HG03025 (cell line): ENCODE measurements around the gene ADAMTS6.
"Not testable (repeated sequence)": the region's sequence is repeated elsewhere in the genome, so short reads cannot be mapped to it uniquely, and the experiment has no call there.

Experiments
- ATAC-seq: cut with Tn5 transposase; IDR thresholded peaks from one replicate; pipeline ENCODE4 v1.9.1; 2021; ENCODE audit warnings: mild to moderate bottlenecking, moderate library complexity; ENCODE audit not compliant: unreplicated experiment, low FRiP score

Gene ADAMTS6

DNA sequence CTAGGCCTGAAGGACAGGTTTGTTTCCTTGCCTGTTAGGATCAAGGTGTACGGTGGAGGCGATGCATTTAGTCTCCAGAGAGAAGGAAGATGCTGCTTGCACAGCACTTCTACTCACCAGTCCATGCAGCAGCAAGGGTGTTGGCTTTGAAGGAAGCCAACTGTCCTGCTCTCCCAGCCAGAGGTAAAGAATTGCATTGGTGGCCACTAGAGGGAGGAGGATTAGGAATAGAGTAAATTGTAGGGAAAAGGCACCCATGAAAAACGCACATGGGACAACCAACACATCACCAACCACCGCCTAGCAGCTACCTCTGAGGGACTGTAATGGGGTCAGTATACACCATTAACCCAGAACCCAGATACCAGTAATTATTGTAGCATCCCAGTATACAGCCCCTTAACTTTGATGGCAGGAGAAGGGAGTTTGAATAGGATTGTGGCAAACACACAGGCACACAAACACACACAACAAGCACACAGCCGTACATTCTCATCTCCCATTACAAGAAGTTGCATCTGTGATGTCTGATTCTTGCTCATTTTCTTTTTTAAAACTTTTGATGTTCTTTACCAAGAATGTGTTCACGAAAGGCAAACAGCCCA is 267.7 kb downstream of the ADAMTS6 start:
- ATAC-seq, result no peak

DNA sequence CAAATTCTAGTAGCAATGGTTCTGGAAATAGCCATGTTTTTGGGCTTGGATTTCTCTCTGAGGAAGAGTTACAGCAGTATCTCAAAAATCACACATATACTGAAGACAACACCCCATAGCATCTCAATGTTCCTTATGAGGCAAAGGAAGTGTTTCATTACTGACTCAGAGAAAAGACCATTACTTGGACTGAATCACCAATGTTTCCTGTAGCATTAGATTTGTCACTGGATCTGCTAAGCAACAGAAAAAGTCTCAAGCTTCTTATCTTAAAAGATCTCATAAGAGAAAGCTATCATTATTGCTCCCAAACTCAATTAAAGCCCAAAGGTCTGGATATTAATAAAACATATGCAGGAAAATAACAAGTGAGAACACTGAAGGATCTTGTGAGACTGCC is 272.4 kb downstream of the ADAMTS6 start:
- no peak for ATAC-seq

GRCh38 chr5:65204966-65205365 is 276.8 kb downstream of the ADAMTS6 start:
- ATAC-seq, result no peak

- no peak for ATAC-seq
Observed at GRCh38 chr5:65203746-65204145, 278.0 kb downstream of the ADAMTS6 start.

DNA sequence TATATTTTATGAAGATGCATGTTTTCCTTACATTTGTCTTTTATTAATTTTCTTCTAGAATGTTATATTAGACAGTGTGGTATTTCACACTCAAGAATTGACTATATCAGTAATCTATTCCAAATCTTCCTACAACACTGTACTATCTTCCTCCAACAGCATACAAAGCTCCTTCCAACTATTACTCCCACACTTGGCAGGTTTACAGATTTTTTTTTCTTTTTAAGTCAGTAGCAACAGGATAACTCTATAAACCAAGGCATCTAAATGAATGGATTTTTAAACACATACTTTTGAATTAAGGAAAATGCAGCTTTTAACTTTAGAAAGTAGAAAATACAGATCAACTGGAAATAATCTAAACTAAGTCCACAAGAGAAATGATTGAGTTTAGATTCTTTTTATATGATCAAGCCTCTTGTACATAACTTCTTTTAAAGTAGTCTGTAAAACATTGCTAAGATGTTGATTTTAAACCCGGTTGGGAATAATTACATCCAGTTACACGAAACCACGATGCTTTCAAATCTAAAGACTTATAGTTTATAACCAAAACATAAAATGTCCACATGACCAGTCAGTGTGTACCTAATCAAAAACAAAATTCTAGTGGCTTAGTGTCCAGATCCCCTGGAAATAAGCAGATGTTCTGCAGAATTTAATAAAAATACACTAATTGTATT is 281.6 kb downstream of the ADAMTS6 start:
- no peak for ATAC-seq

- no peak for ATAC-seq
Observed at GRCh38 chr5:65198456-65199120, 283.1 kb downstream of the ADAMTS6 start.

- no peak for ATAC-seq
Observed at GRCh38 chr5:65197531-65198455, 283.9 kb downstream of the ADAMTS6 start.

DNA sequence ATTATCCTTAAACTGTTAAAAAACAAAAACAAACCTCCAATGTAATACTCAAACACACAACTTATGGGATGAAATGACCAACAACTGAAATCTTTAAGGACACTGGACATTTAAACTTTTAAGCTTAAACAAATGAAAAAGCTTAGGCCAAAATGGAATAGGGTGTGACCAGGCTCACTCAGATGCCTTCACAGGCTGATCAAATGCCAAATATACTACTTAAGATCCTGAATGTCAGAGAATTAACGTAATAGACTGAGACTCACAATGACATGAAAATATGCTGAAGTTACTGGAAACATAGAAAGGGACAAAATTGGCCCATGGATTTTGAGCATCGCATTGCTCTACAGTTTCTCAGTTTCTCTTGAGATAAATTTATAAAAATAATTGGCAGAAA is 286.8 kb downstream of the ADAMTS6 start:
- no peak for ATAC-seq

DNA sequence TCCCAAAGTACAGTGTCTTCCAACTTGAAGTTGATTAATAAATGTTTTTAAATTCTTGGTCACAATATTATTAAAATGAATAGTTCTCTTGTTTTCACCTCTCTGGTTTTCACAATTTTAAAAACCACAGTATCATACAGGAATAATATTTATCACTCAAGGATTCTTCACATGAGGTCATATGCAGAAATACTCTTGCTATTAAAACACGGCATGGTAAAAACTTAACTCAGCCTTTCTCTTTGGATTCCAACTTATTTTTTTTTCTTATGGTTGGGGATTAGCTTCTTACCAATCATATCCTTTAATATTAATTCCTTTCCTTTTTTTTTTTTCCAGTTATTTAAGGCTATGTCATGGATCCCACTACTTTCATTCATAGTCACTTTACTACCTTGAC is 289.4 kb downstream of the ADAMTS6 start:
- no peak for ATAC-seq

GRCh38 chr5:65191554-65192135 is 290.1 kb downstream of the ADAMTS6 start:
- ATAC-seq, result no peak

DNA sequence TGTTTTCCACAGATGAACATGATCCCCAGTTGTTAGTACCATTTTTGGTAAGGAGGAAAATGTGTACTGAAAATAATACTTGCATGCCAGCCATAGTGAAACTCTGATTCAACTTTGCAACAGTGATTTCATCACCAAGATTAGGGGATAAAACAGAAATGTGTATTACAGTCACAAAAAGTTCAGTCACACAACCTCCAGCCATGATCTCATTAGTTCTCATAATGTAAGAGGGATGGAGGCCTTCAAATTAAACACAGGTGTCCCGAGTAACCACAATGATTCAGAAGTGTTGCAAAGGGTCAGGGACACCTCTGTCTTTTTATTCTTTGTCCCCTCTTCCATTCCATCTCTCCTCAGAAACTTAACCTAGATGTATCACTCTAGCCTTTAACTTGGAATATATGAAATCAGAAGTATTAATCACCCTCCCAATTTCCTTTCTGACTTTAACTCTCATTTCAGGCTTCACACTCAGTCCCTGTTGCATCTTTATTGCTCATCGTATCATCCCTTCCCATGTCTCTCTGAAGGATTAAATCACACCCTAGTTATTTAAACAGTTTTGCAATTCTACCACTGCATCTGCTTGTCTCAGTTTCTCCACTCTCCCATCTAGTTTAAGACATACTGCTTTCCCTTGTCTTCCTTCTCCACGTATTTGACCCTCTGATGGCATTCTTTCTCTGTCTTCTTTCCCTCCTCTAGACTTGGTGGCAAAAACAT is 291.2 kb downstream of the ADAMTS6 start:
- no peak for ATAC-seq

DNA sequence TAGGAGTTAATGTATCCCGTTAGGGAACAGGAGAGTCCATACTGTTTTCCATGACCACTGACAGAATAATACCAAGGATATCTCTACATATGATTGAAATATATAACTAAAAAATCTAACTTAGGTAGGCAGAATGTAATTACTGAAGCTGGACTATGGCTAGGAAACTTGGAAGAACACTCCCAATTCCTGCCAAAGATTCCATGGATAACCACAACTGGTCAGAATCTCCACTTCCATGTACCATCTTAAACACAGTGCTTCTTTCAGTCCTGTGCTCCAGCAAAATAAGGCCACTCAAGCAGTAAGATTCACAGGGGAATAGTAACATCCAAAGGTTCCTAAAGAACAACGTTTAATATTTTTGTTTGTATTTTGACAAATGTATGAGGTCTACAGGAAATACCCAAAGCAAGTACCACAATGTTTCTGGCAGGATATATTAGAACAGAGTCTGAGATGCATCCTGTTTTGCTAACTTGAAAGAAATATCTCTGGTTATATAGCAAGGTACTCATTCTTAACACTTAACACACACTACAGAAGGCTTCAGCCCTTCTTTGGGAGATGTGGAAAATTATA is 295.0 kb downstream of the ADAMTS6 start:
- ATAC-seq, result no peak

DNA sequence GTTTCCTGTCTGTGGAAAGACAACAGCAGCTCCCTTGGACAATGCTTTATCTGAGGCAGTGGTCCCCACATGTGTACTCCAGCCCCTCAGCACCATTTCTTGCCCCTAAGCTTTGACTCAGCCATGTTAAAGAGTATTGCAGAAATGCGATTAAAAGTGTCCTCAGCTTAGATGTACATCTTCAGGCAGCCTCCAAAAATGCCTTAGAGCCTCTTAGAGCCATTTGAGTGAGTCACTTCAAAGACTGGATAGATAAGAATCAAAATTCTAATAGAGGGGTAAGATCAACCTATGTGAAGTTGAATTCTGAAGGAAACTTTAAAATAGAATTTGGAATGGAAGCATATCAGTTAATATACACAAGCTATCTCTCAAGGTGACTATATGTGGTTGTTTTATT is 296.3 kb downstream of the ADAMTS6 start:
- ATAC-seq, result no peak

DNA sequence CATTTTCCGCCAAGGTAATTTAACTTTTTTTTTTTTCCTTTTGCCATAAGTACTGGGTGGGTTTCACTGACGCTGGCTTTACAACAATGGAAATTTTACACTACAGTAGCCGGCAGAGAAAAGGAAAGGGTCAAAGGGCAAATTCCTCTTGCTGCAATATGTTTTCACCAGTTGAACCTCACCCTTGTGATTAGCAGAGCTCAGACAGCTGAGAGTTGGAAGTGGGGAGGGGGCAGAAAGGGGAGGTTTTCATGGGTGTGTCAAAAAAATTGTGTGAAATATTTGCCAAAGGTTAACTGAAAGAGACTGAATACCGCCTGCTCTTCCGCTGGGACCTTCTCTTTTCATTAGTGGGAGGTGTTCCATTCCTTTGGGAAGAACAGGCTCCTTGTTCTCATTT is 296.9 kb downstream of the ADAMTS6 start:
- no peak for ATAC-seq

DNA sequence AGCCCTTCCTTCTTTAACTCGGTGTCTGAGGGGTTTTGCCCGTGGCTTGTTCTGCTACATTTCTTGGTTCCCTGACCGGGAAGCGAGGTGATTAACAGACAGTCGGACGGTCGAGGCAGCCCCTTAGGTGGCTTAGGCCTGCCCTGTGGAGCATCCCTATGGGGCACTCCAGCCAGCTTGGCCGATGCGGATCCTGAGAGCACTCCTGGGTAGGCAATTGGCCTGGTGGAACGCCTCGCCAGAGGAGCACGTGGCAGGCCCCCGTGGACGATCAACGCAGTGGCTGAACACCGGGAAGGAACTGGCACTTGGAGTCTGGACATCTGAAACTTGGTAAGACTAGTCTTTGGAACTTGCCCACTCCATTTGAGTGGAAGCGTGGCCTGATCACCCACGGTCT is 307.5 kb downstream of the ADAMTS6 start:
- not testable (repeated sequence) for ATAC-seq

DNA sequence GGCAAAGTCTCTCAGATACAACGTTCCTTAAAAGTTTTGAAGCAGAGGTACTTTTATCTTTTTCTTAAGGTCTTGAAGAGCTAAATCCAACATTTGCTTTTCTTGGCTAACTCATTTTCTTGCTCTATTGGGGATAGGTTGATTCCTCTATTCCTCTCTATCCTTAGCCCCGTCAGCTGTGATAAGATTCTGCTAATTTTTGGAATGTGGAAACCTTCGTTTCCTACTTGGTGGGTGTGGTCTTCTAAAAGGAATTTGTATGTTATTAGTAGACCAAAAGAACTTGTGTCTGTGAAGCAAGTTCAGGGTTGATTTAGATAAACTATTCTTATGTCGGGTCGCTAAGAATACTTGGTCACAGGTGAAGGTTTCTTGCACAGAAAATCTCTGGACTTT is 308.6 kb downstream of the ADAMTS6 start:
- ATAC-seq, result no peak

- peak; percentile 83 for ATAC-seq
Observed at GRCh38 chr5:65172486-65173129, 309.1 kb downstream of the ADAMTS6 start.

DNA sequence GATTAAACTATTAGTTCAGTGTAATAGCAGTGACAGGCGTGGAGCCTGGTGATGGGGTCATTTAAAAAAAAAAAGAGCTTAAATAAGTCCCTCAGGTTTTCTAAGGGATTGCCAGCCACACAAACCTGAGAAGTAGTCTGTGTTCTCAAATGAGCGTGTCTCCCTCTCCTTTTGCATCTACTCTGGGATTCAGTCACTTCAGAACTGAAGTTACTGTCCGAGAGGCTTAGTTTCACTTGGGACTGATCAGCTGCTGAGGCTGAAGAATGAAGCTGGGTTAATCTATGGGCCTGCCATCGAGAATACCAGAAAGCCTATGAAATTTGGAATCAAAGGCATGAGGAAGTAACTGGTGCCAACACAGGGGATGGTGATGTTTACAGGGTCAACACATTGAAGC is 310.1 kb downstream of the ADAMTS6 start:
- no peak for ATAC-seq

DNA sequence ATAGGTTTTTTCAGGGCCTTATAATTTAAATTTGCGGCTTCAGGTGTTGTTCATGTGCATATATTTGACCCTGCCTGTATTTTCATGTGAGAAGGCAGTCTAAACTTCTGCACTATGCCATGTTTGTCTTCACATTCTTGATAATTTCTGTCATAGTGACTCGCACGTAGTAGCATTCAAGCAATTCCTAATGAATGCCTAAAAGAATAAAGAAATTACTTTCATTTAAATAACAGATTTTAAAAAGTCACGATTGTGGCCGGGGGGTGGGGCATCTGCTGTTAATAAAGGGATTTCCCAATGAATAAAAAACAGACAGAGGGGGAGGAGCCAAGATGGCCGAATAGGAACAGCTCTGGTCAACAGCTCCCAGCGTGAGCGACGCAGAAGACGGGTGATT is 318.0 kb downstream of the ADAMTS6 start:
- ATAC-seq, result no peak
